ENCODE data around the gene LMO1. TPM values are rescaled to one million over a fixed set of nuclear protein-coding genes. Genes with fewer than 3 reads are reported as not detected.
A peak's percentile ranks its signal among the peaks of the same experiment; 100 is the strongest.

LMO1 gene
- total and polyA plus RNA-seq, 2 of the 8 experiments (the other 6 are each of a cell fraction or from before 2014, with no cell fraction given), result 0.17 TPM; not detected in 1

DNA sequence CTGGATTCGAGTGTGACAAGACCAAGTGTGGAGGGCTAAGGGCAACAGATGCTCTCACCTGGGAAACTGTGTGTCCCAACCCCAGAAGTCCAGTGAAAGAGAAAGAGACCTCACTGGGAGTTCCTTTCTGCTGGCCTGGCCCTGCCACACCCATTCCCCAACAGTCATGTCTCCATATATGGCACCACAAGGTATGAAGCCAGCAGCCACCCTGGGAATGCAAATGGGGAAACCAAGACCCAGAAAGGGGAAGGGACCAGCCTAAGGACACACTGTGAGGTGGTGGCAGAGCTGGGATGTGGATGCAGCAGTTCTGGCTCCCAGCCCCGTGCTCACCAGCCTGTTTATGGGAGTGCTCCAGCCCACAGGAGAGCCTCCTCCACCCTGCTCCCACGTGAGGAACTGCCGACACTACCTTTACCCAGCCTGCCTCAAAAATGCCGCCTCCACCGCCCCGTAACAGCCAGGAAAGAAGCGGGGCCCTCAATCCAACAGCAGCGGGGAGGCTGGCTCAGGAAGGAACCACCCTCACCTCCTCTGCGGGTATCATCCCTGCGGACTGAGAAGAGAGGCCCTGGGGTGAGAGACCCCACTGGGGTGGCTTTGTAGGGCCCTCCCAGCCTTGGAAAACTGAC is 12.6 kb downstream of the LMO1 start:
- Histone ChIP-seq H4K8ac (ENCODE audit: extremely low read depth, insufficient read depth, low read length) (no peak overlapping the region), H3K4ac (replicated peaks; ENCODE audit: insufficient read length, low read depth, low read length) (no peak overlapping the region), H3K27me3 (replicated peaks in 1 of 4; ENCODE audit: control insufficient read depth in 3 of 4, extremely low read depth in 1 of 4, insufficient read depth in 3 of 4, low read length in 3 of 4) (no peaks in the 10 kb centered on the region), H3K14ac (ENCODE audit: insufficient read length) (no peak overlapping the region), H3K4me1 (replicated peaks in 1 of 4; ENCODE audit: control insufficient read depth in 3 of 4, insufficient read depth in 4 of 4, low read length in 3 of 4) (peaks cover 0 to 2% (median 0%) of the 10 kb centered on the region in 4 experiments; a peak in 1 of 7 replicates), H2AFZ (ENCODE audit: low read length) (no peak overlapping the region), H3K18ac (ENCODE audit: extremely low read depth, low read length) (no peak overlapping the region), H3K23me2 (ENCODE audit: low read depth, low read length) (peaks cover 4% of the 10 kb centered on the region; the same call in 1 of the 2 replicates), H2BK20ac (ENCODE audit: low read length) (no peak overlapping the region), H3K56ac (replicated peaks; ENCODE audit: insufficient read length, low read depth, low read length) (no peak overlapping the region), H2BK120ac (replicated peaks; ENCODE audit: low read depth, low read length) (no peak overlapping the region), H3K4me2 (ENCODE audit: insufficient read depth in 1 of 2, low read depth in 2 of 2, low read length in 2 of 2) (no peak overlapping the region), H2BK5ac (ENCODE audit: low read depth, low read length) (no peak overlapping the region), H4K5ac (ENCODE audit: insufficient read length, low read depth, low read length) (no peak overlapping the region), H3K36me3 (ENCODE audit: control insufficient read depth in 2 of 4, insufficient read depth in 4 of 4, low read length in 3 of 4) (no peaks in the 10 kb centered on the region), H3K79me1 (ENCODE audit: low read depth, low read length) (no peaks in the 10 kb centered on the region), H2BK15ac (ENCODE audit: low read length) (no peak overlapping the region), H2BK12ac (ENCODE audit: low read depth, low read length) (no peak overlapping the region), H3K9ac (replicated peaks in 1 of 4; ENCODE audit: extremely low read depth in 1 of 4, low read depth in 3 of 4, low read length in 3 of 4) (no peak overlapping the region), H3K23ac (ENCODE audit: insufficient read length) (no peak overlapping the region), H3K4me3 (ENCODE audit: extremely low read depth in 1 of 4, insufficient read depth in 2 of 4, low read depth in 3 of 4, low read length in 4 of 4) (no peak overlapping the region), H3K9me3 (ENCODE audit: insufficient read depth in 2 of 2, low read depth in 1 of 2, low read length in 1 of 2) (no peaks in the 10 kb centered on the region), H3K27ac (ENCODE audit: low read depth, low read length) (no peak overlapping the region), H2AK5ac (ENCODE audit: low read depth, low read length) (0 out of 2 replicates have a peak overlapping the region, but pooled peaks have one; percentile 28), H3K79me2 (ENCODE audit: control insufficient read depth in 1 of 2, insufficient read depth in 2 of 2, low read length in 2 of 2) (no peaks in the 10 kb centered on the region), H4K20me1 (replicated peaks in 1 of 2; ENCODE audit: control insufficient read depth in 1 of 2, insufficient read depth in 2 of 2, low read length in 2 of 2) (peaks cover 0 to 3% of the 10 kb centered on the region in 2 experiments), H4K91ac (replicated peaks; ENCODE audit: insufficient read length, low read length) (no peak overlapping the region)
- FAIRE-seq (no peak), DNase-seq (ENCODE audit: low read depth in 1 of 2, low spot score in 2 of 2) (peak in 1 of 2 experiments; percentile 40)
- TF ChIP-seq JUN (IDR thresholded peaks at IDR 0.05; ENCODE audit: low read depth, low read length), result no peak
- no peak for TF ChIP-seq CBX5 (IDR thresholded peaks at IDR 0.05; ENCODE audit: low read depth, low read length)
- TF ChIP-seq NANOG (IDR thresholded peaks at IDR 0.05; ENCODE audit: insufficient read depth, low read depth, low read length, poor library complexity, severe bottlenecking), result no peak
- TF ChIP-seq SIRT6 (IDR thresholded peaks at IDR 0.05; ENCODE audit: low read length), result no peak
- TF ChIP-seq, protein P1, sequence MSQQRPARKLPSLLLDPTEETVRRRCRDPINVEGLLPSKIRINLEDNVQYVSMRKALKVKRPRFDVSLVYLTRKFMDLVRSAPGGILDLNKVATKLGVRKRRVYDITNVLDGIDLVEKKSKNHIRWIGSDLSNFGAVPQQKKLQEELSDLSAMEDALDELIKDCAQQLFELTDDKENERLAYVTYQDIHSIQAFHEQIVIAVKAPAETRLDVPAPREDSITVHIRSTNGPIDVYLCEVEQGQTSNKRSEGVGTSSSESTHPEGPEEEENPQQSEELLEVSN (IDR thresholded peaks at IDR 0.05), result no peak
- TF ChIP-seq KDM1A (IDR thresholded peaks at IDR 0.05; ENCODE audit: borderline replicate concordance, low read length), result no peak
- no peak for TF ChIP-seq SP4 (IDR thresholded peaks at IDR 0.05; ENCODE audit: low read length)
- no peak for TF ChIP-seq HDAC2 (IDR thresholded peaks at IDR 0.05; ENCODE audit: borderline replicate concordance in 1 of 2, low read depth in 2 of 2, low read length in 2 of 2)
- no peak for TF ChIP-seq SAP30 (IDR thresholded peaks at IDR 0.05; ENCODE audit: insufficient read depth, insufficient replicate concordance, low read length)
- no peak for TF ChIP-seq ASH2L (IDR thresholded peaks at IDR 0.05; ENCODE audit: low read length)
- CTCF ChIA-PET (ENCODE audit: partially characterized antibody), result interaction anchor here (0.9 to 16.6 kb wide), 6 partner anchors 13 to 47 kb away, joined by 3 to 177 read pairs (median 68); partner anchors contain the start of gene LMO1
- POLR2A ChIA-PET (ENCODE audit: partially characterized antibody), result no interaction called here
- 88% methylated on average over 11 of the region's 11 CpGs; no CpG with 5 or more reads in 1 of the 2 experiments for WGBS, 2 experiments (ENCODE audit: extremely low coverage in 1 of 2, insufficient coverage in 1 of 2, insufficient read length in 1 of 2, insufficient replicate concordance in 2 of 2, low coverage in 1 of 2, low lambda C conversion rate in 2 of 2, missing lambda C conversion rate in 1 of 2)
